H1 (cell line): Measurements from ENCODE around the gene CASS4. TPM values are rescaled to one million over a fixed set of nuclear protein-coding genes. Genes with fewer than 3 reads are reported as not detected.

Experiments
- CTCF ChIA-PET: fragments of 300-600 bp; sonication (Branson Sonifier 250); formaldehyde crosslinking; loops from one replicate; lab custom pipeline; 2021; ENCODE audit not compliant: partially characterized antibody; lab: Charles Lee
- POLR2A ChIA-PET: fragments of 300-600 bp; sonication (Branson Sonifier 250); formaldehyde crosslinking; loops from one replicate; lab custom pipeline; 2021; ENCODE audit warnings: inconsistent platforms; ENCODE audit not compliant: partially characterized antibody; lab: Charles Lee
- DNase-seq, 2 experiments: peaks; one replicate each; pipeline versions ENCODE4 v3.0.0 to v3.0.0-alpha.2; 2010 to 2022; ENCODE audit warnings: low spot score in 2 of 2, low read depth in 1 of 2, mixed read lengths in 1 of 2
- FAIRE-seq: peaks from 2 replicates; lab custom pipeline; 2011; peaks lifted over from hg19 to GRCh38; lab: Jason Lieb, UNC
- H2AFZ ChIP-seq: 2 replicates; pipeline ENCODE4 v1.8.1; 2012; ENCODE audit warnings: low read length, inconsistent platforms
- H2AK5ac ChIP-seq: 2 replicates; pipeline ENCODE4 v1.6.1; 2013; ENCODE audit warnings: low read depth, low read length
- H2BK120ac ChIP-seq: replicated peaks from 2 replicates; pipeline ENCODE3; 2013; ENCODE audit warnings: low read depth, low read length, inconsistent platforms
- H2BK12ac ChIP-seq: 2 replicates; pipeline ENCODE4 v1.6.1; 2013; ENCODE audit warnings: low read depth, low read length
- H2BK15ac ChIP-seq: 2 replicates; pipeline ENCODE4 v1.6.1; 2013; ENCODE audit warnings: low read length
- H2BK20ac ChIP-seq: 2 replicates; pipeline ENCODE4 v1.6.1; 2013; ENCODE audit warnings: low read length
- H2BK5ac ChIP-seq: 2 replicates; pipeline ENCODE4 v1.6.1; 2013; ENCODE audit warnings: low read depth, low read length
- H3K14ac ChIP-seq: 2 replicates; pipeline ENCODE4 v1.6.1; 2013; ENCODE audit warnings: inconsistent platforms; ENCODE audit not compliant: insufficient read length
- H3K18ac ChIP-seq: 2 replicates; pipeline ENCODE4 v1.6.1; 2013; ENCODE audit warnings: low read length; ENCODE audit errors: extremely low read depth
- H3K23ac ChIP-seq: 2 replicates; pipeline ENCODE4 v1.6.1; 2013; ENCODE audit warnings: inconsistent platforms; ENCODE audit not compliant: insufficient read length
- H3K23me2 ChIP-seq: 2 replicates; pipeline ENCODE4 v1.6.1; 2013; ENCODE audit warnings: low read depth, low read length
- H3K27ac ChIP-seq: 2 replicates; pipeline ENCODE4 v1.6.1; 2011; ENCODE audit warnings: low read depth, low read length, inconsistent platforms
- H3K27me3 ChIP-seq, 4 experiments: replicated peaks in 1 of 4; 1 replicate in 1 of 4; 2 replicates in 3 of 4; pipeline versions ENCODE4 v1.6.1 to v1.8.1; 2011 to 2013; ENCODE audit warnings: low read length in 3 of 4, mild to moderate bottlenecking in 3 of 4, inconsistent platforms in 2 of 4, mixed read lengths in 2 of 4, moderate library complexity in 1 of 4; ENCODE audit not compliant: control insufficient read depth in 3 of 4, insufficient read depth in 3 of 4; ENCODE audit errors: extremely low read depth in 1 of 4
- H3K36me3 ChIP-seq, 4 experiments: 2 replicates each; pipeline versions ENCODE4 v1.6.1 to v1.8.1; 2011 to 2013; ENCODE audit warnings: mild to moderate bottlenecking in 4 of 4, low read length in 3 of 4, moderate library complexity in 2 of 4, control low read depth in 1 of 4, inconsistent platforms in 1 of 4; ENCODE audit not compliant: insufficient read depth in 4 of 4, control insufficient read depth in 2 of 4
- H3K4ac ChIP-seq: replicated peaks from 2 replicates; pipeline ENCODE3; 2013; ENCODE audit warnings: low read length, low read depth, mixed read lengths, inconsistent platforms; ENCODE audit not compliant: insufficient read length
- H3K4me1 ChIP-seq, 4 experiments: replicated peaks in 1 of 4; 1 replicate in 1 of 4; 2 replicates in 3 of 4; pipeline versions ENCODE4 v1.6.1 to v1.8.1; 2011 to 2013; ENCODE audit warnings: low read length in 3 of 4, inconsistent platforms in 2 of 4, mixed read lengths in 1 of 4; ENCODE audit not compliant: insufficient read depth in 4 of 4, control insufficient read depth in 3 of 4
- H3K4me2 ChIP-seq, 2 experiments: 2 replicates each; pipeline versions ENCODE4 v1.6.1 to v1.8.1; 2011 to 2013; ENCODE audit warnings: low read depth in 2 of 2, low read length in 2 of 2, control low read depth in 1 of 2, inconsistent platforms in 1 of 2, mild to moderate bottlenecking in 1 of 2; ENCODE audit not compliant: insufficient read depth in 1 of 2
- H3K4me3 ChIP-seq, 4 experiments: fragments of 200-600, 300-600 bp in 1 of 4; sonication (generic), shearing (Covaris generic), sonication (Bioruptor Twin) in 1 of 4; 2 replicates each; pipeline versions ENCODE4 v1.5.1 to v1.8.1; 2011 to 2016; ENCODE audit warnings: low read length in 4 of 4, low read depth in 3 of 4, control low read depth in 2 of 4, inconsistent platforms in 2 of 4, mild to moderate bottlenecking in 2 of 4, mixed read lengths in 1 of 4, moderate library complexity in 1 of 4; ENCODE audit not compliant: insufficient read depth in 2 of 4; ENCODE audit errors: extremely low read depth in 1 of 4
- H3K56ac ChIP-seq: replicated peaks from 2 replicates; pipeline ENCODE3; 2013; ENCODE audit warnings: low read depth, mild to moderate bottlenecking, mixed read lengths, low read length, inconsistent platforms; ENCODE audit not compliant: insufficient read length
- H3K79me1 ChIP-seq: 2 replicates; pipeline ENCODE4 v1.6.1; 2013; ENCODE audit warnings: low read depth, low read length, control low read depth
- H3K79me2 ChIP-seq, 2 experiments: 2 replicates each; pipeline versions ENCODE4 v1.6.1 to v1.8.1; 2012 to 2013; ENCODE audit warnings: low read length in 2 of 2, mild to moderate bottlenecking in 2 of 2, inconsistent platforms in 1 of 2; ENCODE audit not compliant: insufficient read depth in 2 of 2, control insufficient read depth in 1 of 2
- H3K9ac ChIP-seq, 4 experiments: replicated peaks in 1 of 4; 1 replicate in 1 of 4; 2 replicates in 3 of 4; pipeline versions ENCODE4 v1.6.1 to v1.8.1; 2011 to 2013; ENCODE audit warnings: low read depth in 3 of 4, low read length in 3 of 4, control low read depth in 2 of 4, mild to moderate bottlenecking in 2 of 4, moderate library complexity in 2 of 4, inconsistent platforms in 1 of 4; ENCODE audit errors: extremely low read depth in 1 of 4
- H3K9me3 ChIP-seq, 2 experiments: 2 replicates each; pipeline versions ENCODE4 v1.6.1 to v1.8.1; 2012 to 2013; ENCODE audit warnings: mild to moderate bottlenecking in 2 of 2, moderate library complexity in 2 of 2, control low read depth in 1 of 2, inconsistent platforms in 1 of 2, low read depth in 1 of 2, low read length in 1 of 2, mixed read lengths in 1 of 2; ENCODE audit not compliant: insufficient read depth in 2 of 2
- H4K20me1 ChIP-seq, 2 experiments: replicated peaks in 1 of 2; 2 replicates each; pipeline versions ENCODE3 to v1.8.1; 2011 to 2013; ENCODE audit warnings: inconsistent platforms in 2 of 2, low read length in 2 of 2, mild to moderate bottlenecking in 1 of 2; ENCODE audit not compliant: insufficient read depth in 2 of 2, control insufficient read depth in 1 of 2
- H4K5ac ChIP-seq: 2 replicates; pipeline ENCODE4 v1.6.1; 2013; ENCODE audit warnings: low read length, low read depth, mixed read lengths, inconsistent platforms; ENCODE audit not compliant: insufficient read length
- H4K8ac ChIP-seq: 2 replicates; pipeline ENCODE4 v1.8.0; 2013; ENCODE audit warnings: mild to moderate bottlenecking, moderate library complexity, low read length, inconsistent platforms; ENCODE audit not compliant: insufficient read depth; ENCODE audit errors: extremely low read depth
- H4K91ac ChIP-seq: replicated peaks from 2 replicates; pipeline ENCODE3; 2013; ENCODE audit warnings: low read length, mixed read lengths, inconsistent platforms; ENCODE audit not compliant: insufficient read length
- GABPA ChIP-seq: IDR thresholded peaks from 2 replicates; pipeline ENCODE4 v1.6.1; 2011; ENCODE audit warnings: mild to moderate bottlenecking, low read length, moderate library complexity, borderline replicate concordance; ENCODE audit not compliant: insufficient read depth
- KDM5A ChIP-seq: fragments of 200-600 bp; IDR thresholded peaks from 2 replicates; pipeline ENCODE4 v1.7.1; 2012; ENCODE audit warnings: mild to moderate bottlenecking, low read length, inconsistent platforms, mixed read lengths
- WGBS, 2 experiments: shearing (Covaris generic) in 1 of 2; methylation state at CpG; one replicate each; pipeline versions ENCODE4 v1.1.6 to v1.1.7; 2013 to 2015; ENCODE audit warnings: low lambda C conversion rate in 2 of 2, mixed read lengths in 2 of 2, inconsistent platforms in 1 of 2, low coverage in 1 of 2, missing lambda C conversion rate in 1 of 2; ENCODE audit not compliant: insufficient replicate concordance in 2 of 2, insufficient coverage in 1 of 2, insufficient read length in 1 of 2; ENCODE audit errors: extremely low coverage in 1 of 2, missing lambda C conversion rate in 1 of 2; 5-methylcytosine and 5-hydroxymethylcytosine counted together
- polyA plus RNA-seq, 7 experiments: library from polyadenylated mRNA; depleted of rRNA in 3 of 7; stranded (reverse) in 5 of 7; unstranded in 2 of 7; fragments of >200 nt in 5 of 7; fragments of 200-250 nt in 2 of 7; gene quantifications; 1 replicate in 5 of 7; 2 replicates in 1 of 7; 4 replicates in 1 of 7; pipeline versions ENCODE4 v1.2.1 to v1.2.3, GENCODE V29; 2011 to 2013; ENCODE audit warnings: missing spikeins in 2 of 7, mixed read lengths in 2 of 7
- total RNA-seq: library from RNA; stranded (reverse); fragmentation: NEBNext Ultra II Directional; extraction: Animal tissue kit (Norgen Biotek cat#: 25700); gene quantifications from 2 replicates; pipeline ENCODE4 v1.2.1, GENCODE V29; 2021
- TF ChIP-seq, protein P1 (sequence below): IDR thresholded peaks from 2 replicates; pipeline ENCODE4 v1.6.1; 2011; ENCODE audit warnings: low read depth, mild to moderate bottlenecking, low read length; ENCODE audit not compliant: insufficient read depth

CASS4 gene
- total and polyA plus RNA-seq, 2 of the 8 experiments (the other 6 are each of a cell fraction or from before 2014, with no cell fraction given), result not detected

DNA sequence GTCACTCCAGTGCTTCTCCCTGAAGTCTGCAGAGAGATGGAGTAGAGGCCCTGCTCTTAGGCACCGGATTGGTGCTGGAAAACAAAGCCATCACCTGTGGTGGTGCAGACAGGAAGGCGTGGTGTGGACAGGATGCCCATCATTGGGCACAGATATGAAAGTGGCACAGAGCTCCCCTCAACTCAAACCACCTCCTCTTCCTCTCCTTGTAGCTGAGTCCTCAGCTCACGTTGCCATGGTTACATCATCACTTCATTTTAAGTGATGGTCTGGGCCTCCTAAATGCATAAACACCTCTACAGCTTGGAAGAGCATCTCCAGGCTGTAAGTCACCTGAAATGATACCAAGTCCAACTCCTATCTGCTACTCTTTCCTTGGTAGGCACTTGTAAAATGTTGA is 48.4 kb downstream of the CASS4 start:
- DNase-seq, result no peak
- TF ChIP-seq KDM5A (no peak), GABPA (no peak)
- TF ChIP-seq, protein P1, sequence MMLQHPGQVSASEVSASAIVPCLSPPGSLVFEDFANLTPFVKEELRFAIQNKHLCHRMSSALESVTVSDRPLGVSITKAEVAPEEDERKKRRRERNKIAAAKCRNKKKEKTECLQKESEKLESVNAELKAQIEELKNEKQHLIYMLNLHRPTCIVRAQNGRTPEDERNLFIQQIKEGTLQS, result no peak
- TF ChIP-seq, all 59 proteins: peak for 0
- H3K9ac ChIP-seq, result no peak overlapping the region
- no peak overlapping the region for H3K14ac ChIP-seq
- no peaks in the 10 kb centered on the region for H3K79me2 ChIP-seq
- H3K27me3 ChIP-seq, result no peaks in the 10 kb centered on the region; a peak in 1 of 7 replicates
- no peak overlapping the region for H4K91ac ChIP-seq
- H2AFZ ChIP-seq, result no peak overlapping the region
- no peak overlapping the region for H3K23ac ChIP-seq
- no peak overlapping the region for H2BK20ac ChIP-seq
- ChIA-PET POLR2A (no interaction called here), CTCF (no interaction called here)
- H4K20me1 ChIP-seq, result peaks cover 0 to 1% of the 10 kb centered on the region in 2 experiments
- H3K79me1 ChIP-seq, result no peaks in the 10 kb centered on the region
- no peak overlapping the region for H2BK5ac ChIP-seq
- H3K27ac ChIP-seq, result no peak overlapping the region
- H2BK15ac ChIP-seq, result no peak overlapping the region
- H3K56ac ChIP-seq, result no peak overlapping the region
- H3K9me3 ChIP-seq, result no peaks in the 10 kb centered on the region
- H2BK12ac ChIP-seq, result no peak overlapping the region
- no peak overlapping the region for H2AK5ac ChIP-seq
- 77% methylated on average over 3 of the region's 3 CpGs; no CpG with 5 or more reads in 1 of the 2 experiments for WGBS, 2 experiments
- no peak overlapping the region for H2BK120ac ChIP-seq
- no peak overlapping the region for H3K18ac ChIP-seq
- no peak overlapping the region for H4K5ac ChIP-seq
- H4K8ac ChIP-seq, result no peak overlapping the region; the same call in 1 of the 2 replicates
- H3K4me1 ChIP-seq, result no peaks in the 10 kb centered on the region
- FAIRE-seq, result no peak
- no peaks in the 10 kb centered on the region for H3K36me3 ChIP-seq
- H3K23me2 ChIP-seq, result no peaks in the 10 kb centered on the region
- H3K4me2 ChIP-seq, result no peak overlapping the region
- no peak overlapping the region for H3K4ac ChIP-seq
- no peak overlapping the region for H3K4me3 ChIP-seq
